SK-N-MC (cell line): ENCODE results near the gene DUSP7.

Experiments used
- EZH2 ChIP-seq: fragments of 200-600 bp; sonication (generic); IDR thresholded peaks from one replicate; pipeline ENCODE4 v1.6.1; 2017; ENCODE audit warnings: antibody characterized with exemption
- POLR2AphosphoS5 ChIP-seq: IDR thresholded peaks from 2 replicates; pipeline ENCODE4 v1.6.1; 2012; ENCODE audit warnings: mild to moderate bottlenecking, low read depth, low read length, borderline replicate concordance

GRCh38 chr3:52039426-52039825, 16.9 kb downstream of the DUSP7 start:
- TF ChIP-seq EZH2 (no peak), POLR2AphosphoS5 (no peak)
